Stimulated activated naive CD4-positive, alpha-beta T cell (primary cell): ENCODE measurements around the gene SDK2.
"Not testable (repeated sequence)": the region's sequence is repeated elsewhere in the genome, so short reads cannot be mapped to it uniquely, and the experiment has no call there.

Experiments
- DNase-seq, 6 experiments: peaks; one replicate each; lab custom pipeline; 2025; lab: John Stamatoyannopoulos, UW

The SDK2 gene

DNA sequence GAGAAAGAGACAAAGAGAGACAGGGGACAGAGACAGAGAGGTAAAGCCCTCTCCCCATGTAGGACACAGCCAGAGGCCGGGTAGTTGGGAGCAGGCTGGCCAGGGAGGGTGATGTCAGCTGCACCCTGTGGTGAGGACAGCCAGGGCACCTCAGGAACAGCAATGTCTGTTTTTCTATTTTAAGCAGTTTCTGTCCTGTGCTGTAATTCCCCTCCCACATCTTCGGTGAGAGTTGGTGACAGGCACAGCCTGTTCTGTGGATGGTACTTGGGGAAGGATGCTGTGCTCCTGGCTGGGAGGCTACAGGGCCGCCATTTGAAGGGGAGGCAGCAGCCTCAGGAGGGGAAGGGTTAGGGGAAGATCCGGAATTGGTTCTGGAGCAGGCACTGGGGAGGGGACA is 163.5 kb downstream of the SDK2 start:
- DNase-seq: no peak

DNA sequence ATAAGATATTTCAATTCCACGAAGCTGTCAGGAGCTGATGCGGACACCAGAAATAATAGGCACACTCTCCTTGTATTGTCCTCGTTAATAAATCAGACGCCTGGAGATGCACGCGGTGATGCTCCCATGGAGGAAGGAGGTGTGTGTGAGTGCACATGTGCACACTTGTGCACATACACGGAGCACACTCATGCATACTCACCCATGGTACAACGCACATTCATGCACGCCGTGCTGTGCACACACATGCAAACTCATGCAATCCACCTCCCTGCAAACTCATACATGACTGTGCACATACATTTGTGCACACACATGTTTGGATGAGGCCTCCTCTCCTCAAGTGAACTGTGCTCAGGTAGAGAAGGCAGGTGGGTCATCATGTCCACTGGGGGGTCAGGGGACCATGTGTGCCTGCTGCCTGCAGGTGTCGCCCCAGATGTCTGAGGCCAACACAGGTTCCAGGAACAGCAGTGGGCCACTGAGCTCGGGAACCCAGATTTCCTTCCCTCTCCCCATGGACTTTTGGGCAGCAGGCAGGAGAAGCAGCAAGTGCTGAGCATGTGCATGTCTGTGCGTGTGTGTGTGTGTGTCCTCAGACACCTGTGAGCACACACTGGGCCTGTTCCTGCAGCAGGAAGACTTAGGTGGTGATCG is 165.3 kb downstream of the SDK2 start:
- no peak for DNase-seq

DNA sequence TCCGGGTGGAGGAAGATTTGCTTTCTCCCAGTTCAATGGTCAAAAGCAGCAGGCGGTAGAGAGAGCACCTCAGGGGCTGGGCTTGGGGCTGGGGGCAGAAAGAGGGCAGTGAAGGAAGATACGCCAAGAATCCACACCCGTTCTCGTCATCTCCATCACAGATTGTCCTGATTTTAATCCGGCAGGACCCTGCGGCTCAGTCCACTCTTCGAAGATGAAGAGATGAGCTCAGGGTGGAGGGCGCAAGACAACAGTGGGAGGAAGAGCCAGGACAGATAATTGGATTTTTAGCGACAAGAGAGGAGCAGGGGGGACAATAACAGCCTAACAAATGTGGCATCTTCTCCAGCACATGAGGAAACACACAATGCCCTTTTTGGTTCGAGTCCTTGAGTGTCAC is 165.9 kb downstream of the SDK2 start:
- no peak for DNase-seq

DNA sequence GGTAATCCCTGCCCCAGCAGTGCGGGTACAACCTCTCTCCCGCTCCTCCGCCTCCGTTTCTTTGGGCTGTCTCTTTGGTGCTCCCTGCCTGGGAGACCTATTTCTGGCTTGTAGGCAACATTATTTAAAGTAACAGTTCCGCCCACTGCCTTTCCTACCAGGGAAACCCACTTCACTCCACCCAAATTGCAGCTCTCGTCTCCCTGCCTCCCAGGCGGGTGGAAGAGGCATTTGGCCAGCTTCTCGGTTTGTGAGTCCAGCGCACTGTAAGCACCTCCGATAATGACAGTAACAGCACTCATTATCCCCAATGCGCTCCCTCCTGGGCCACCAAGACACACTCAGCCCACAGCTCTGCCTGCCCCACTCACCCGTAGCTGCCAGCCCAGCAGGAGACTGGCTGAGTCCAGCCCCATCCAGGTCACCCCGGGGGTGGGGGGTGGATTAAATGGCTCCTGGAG is 167.3 kb downstream of the SDK2 start:
- DNase-seq: no peak

DNA sequence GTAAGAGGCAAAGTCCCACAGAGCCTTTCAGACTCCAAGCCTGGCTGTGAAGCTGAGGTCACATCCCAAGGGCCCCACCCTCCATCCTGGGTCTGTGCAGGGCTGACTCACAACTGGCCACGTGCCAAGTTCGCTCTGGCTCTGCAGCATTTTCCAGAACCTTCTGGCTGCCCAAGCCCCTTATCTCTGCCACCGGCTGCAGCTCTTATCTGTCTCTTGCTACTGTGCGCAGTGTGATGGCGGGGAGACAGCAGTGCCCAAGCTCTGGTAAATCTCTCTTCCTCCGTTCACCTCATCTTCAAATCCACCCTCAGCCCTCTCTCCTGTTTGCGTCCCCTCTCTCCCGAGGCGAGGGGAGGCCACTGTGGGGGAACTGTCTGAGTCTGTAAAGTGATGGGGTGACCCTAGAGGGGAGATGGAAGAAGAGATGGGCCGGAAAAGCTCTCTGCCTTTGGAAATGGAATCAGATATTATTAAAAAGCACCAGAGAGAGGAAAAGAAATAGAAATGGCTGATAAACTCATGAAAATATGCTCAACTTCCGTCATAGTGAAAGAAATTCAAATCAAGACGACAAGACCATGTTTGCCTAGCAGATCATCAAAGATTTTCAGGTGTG is 169.8 kb downstream of the SDK2 start:
- no peak for DNase-seq

DNA sequence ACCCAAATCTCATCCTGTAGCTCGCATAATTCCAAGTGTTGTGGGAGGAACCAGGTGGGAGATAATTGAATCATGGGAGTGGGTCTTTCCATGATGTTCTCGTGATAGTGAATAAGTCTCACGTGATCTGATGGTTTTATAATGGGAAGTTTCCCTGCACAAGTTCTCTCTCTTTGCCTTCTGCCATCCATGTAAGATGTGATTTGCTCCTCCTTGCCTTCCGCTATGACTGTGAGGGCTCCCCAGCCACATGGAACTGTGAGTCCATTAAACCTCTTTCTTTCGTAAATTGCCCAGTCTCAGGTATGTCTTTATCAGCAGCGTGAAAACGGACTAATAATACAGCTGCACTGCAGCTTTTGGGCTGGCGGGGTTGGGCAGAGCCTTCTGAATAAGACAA is 171.5 kb downstream of the SDK2 start:
- DNase-seq: not testable (repeated sequence)

DNA sequence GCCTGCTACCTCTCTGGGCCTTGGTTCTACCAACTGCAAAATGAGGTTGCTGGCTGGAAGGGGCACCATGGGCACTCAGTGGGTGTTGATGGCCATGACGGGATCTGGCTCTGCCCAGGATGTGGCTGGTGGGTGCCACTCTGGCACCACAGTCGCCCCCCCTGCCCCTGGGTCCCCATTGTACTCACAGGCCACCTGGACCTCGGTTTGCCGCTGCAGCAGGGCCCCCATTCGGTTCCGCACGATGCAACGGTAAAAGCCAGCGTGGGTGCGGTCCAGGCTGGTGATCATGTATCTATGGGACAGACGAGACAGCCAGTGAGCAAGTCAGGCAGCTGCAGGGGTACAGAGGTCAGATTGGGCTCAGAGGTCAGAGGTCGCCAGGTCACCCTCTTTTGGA is 172.3 kb downstream of the SDK2 start:
- DNase-seq: no peak

DNA sequence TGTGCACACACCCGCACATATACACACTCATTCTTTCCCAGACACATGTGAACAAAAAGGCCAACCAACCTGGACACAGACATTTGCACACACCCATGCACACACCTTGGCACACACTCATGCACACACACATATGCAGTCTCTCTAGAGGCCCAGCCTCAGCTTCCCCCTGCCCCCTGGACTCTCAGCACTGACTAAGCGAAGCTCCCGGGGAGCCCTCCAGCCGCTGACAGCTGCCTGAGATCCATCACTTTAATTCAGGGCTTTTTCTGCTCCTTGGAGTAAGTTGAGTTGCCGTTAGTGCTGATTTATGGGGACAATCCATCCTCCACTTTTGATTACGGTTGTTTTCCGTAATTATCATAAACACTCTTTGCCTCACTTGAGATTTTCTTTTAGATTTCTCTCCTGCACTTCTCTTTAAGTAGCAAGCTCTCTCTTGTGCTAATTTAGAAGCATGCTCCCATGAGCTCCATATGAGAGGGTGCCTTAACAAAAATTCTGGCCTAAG is 173.9 kb downstream of the SDK2 start:
- DNase-seq: no peak

DNA sequence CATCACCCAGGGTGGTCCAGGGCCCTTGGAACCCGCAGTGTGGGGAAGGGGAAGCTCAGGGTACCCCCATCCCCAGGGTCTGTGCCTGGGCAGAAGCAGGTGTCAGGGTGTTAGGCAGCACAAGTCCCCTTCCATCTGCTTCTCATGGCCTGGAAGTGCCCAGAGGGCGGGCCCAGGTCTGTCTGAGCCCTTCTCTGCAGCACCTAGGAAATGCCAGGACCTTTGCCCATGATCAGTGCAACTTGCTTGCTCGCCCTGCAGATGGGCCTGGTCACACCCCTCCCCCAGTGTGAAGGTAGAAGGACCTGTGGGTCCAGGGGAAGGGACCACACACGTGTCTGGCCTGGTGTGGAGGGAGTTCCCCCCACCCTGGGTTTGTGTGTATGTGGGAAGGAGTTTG is 174.9 kb downstream of the SDK2 start:
- no peak for DNase-seq

DNA sequence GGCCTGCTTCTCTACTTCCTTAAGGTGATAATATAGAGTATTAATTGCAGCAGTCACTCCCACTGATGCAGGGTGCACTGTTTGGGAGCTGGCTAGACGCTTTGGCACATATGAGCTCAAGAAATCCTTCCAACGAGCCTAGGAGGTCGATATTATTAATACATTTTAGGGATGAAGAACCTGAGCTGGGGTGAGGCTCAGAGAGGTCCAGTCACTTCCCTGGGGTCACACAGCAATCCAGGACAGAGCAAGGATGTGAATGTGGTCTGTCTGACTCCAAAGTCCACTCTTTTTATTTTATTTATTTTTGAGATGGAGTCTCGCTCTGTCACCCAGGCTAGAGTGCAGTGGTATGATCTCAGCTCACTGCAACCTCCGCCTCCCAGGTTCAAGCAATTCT is 176.0 kb downstream of the SDK2 start:
- DNase-seq: no peak

DNA sequence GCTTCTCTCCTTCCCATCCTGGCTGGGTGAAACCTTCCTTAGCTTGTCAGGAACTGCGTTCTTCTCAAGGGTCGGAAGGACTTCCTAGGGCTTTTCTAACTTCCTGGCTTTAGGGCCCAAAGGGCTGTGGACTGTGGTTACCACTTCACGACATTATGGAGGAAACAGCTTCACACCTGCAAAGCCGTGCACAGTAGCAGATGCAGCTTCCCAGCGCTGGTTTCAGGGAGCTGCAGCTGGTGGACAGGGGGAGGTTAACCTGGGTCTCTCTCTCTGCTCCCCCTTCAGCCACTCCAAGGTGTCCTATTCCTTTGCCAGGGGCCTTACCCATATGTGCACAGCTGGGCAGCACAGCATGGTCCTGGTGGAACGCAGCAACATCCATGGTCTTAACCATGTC is 176.6 kb downstream of the SDK2 start:
- no peak for DNase-seq

DNA sequence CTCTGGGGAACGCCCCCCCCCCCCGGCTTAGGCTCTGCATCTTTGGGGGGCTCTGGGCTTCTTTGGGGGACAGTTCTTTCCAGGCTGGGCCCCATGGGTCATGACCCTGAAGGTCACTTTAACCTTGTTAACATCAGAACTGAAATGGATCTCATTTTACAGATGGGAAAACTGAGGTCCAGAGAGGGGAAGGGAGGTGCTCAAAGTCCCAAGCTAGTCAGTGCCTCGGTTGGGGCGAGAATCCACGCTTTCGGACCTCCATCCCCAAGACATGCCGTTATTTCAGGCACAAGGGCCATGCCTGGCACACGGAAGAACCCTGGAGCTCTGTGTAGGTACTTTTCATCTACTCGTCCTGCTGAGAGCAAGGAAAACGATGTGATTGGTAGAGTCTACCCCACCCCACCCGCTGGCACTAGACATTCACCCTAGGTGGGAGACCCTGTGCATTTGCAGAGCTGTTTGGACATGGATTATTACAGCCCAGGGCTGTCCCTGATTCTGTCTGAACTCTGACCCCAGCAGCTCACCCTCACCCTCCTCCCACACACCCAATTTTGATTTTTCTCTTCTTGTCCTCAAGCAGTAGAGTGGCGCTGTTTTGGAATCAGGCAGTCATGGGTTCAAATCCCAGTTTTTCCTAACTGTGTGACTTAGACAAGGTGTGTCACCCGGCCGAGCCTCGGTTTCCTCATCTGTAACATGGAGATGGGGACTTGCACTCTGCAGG is 177.4 kb downstream of the SDK2 start:
- no peak for DNase-seq

DNA sequence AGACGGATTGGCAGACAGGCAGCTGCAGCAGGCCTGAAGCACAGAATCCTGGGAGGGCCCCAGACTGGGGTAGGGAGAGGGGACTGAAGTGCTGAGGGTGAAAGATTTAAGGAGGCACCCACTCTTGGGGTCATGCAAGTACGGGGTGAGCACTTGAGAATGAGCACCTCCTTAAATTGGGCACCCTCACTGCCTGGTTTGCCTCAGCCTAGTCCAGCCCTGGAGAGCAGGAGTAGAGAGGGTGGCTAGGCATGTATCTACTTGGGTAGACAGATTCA is 178.4 kb downstream of the SDK2 start:
- DNase-seq: no peak

DNA sequence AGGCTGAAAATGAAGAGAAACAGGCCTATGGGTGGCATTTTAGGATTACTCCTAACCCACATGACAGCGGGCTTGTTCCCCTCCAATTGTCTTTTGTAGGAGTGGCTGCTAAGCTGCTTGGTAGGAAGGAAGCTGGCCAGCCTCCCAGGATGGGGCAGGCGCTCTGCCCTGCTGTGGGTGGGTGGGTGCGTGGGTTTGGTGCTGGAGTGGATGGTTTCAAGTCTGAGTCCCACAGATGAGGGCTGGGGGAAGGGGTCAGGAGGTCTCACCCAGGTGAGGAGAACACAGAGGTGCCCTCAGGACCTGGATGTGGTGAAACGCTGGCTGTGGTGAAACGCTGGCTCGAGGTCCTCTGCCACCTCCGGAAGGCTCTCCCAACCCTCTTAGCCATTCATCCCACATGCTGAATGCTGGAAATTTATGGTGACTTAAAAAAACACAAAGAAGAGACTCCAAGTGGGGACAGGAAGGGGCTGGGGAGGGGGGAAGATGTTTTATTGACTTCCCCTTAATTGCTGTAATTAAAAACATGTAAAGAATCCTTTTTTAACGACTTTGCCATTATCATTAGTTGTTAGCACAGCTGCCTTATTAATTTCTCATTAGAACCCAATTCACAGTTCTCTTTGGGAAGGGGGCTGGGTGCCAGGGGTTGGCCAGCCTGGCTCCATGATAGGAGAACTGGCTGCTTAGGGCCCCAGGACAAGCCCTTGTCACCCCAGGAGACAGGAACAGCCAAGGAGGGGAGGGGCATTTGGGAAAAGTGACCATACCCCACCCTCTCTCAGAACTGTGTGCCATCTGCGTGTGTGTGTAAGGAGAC is 178.9 kb downstream of the SDK2 start:
- DNase-seq: no peak

DNA sequence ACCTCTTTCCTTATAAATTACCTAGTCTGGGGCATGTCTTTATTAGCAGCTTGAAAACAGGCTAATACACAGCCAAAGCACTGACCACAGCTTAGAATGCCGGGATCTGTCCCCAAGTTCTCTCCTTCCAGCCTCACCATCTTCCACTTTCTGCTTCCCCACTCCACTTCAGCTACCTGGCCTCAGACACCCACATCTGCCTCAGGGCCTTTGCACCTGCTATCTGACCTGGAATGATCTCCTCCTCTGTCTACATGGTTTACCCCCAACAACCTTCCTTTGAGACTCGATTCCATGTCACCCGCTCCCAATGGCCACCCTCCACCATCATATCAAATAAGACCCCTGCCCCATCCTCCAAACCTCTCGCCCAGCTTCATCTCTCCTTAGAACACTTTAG is 179.8 kb downstream of the SDK2 start:
- no peak for DNase-seq

DNA sequence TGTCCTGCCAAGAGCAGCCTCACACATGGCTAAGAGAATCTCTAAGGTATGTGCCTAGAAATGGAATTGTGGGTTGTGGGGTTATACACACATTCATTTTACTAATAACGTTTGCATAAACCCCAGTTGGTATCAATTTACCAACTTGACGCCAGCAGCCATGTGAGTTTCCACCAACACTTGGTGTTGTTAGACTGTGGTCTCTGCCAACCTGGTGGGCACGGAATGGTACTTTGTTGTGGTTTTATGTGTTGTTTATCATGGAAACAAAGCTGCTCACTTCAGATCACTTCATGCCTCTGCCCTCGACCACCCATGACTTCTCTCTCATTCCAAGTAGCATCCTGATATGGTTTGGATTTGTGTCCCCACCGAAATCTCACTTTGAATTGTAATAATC is 180.4 kb downstream of the SDK2 start:
- no peak for DNase-seq

DNA sequence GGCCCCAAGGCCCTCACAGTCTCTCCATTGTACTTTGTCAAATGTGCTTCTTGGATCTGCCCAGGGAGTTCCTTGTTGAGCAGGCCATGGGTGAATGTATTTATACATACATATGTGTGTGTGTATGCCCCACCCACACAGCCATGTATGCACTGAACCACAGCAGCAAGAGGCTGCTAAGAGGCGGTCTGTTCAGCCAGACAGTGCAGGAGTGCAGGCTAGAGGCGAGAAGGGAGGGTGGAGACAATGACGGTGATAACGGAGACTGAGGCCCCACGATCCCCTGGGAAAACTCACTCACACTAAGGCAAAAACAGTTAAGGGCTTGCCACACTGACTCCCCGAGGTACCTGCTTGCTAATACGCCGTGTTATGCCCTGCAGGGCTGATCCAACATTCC is 181.4 kb downstream of the SDK2 start:
- DNase-seq: no peak

DNA sequence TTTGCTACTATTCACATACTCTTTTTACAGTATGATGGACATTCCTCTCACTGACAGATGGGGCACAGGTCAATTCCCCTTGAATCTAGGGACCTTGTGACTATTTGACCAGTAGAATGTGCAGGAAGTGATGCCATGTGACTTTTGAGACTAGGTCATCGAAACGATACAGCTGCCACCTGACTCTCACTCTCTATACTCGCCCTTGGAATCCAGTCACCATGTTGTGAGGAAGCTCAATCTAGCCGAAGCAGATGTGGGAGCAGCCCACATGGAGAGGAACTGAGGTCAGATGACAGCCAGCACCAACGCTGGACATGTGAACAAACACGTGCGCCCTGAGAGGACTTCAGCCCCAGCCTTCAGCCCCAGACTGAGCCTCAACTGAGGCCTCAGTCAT is 184.3 kb downstream of the SDK2 start:
- no peak for DNase-seq

DNA sequence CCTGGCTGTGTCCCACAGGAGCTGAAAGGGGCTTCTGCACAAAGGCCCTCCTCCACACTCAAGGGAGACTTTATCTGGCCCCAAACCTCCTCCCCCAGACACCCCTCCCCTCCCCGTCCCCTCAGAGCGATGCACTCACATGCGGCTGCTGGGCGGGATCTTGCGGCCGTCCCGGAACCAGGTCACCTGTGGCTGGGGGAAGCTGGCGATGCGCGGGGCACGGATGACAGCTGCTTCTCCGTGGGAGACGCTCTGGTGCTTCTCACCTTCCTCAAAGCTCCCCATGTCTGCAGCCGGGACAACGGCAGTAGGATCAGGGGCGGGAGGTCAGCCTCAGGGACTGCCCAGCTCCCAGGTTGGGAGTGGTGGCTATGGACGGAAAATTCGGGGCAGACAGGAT is 188.5 kb downstream of the SDK2 start:
- no peak for DNase-seq

DNA sequence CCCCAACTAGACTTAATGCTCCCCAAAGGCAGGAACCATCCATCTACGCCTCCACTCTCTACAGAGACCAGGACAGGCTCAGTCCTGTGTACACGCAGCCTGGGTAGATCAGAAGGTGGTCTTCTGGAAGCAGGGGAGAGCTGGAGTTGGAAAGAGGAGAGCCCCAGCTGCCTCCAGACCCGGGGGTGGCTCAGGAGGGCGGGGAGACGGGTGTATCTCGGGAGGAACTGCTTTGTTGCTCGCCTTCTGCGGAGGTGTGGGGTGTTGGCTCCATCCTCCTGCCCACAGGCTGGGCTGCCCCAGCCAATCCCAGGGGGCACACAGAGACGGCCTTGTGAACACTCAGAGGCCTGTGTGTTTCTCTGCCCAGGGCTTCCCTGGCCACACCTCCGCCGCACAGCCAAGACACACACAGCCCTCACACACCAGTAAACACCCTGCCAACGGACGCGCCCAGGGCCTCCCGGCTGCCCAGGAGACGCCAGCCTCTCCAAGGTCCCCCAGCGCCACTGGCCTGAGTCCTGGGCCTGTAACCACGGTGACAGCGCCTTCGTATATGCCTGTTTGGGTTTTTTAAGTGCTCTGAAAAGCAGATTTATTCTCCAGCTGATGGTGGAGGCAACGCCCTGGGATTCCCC is 189.1 kb downstream of the SDK2 start:
- DNase-seq: no peak

DNA sequence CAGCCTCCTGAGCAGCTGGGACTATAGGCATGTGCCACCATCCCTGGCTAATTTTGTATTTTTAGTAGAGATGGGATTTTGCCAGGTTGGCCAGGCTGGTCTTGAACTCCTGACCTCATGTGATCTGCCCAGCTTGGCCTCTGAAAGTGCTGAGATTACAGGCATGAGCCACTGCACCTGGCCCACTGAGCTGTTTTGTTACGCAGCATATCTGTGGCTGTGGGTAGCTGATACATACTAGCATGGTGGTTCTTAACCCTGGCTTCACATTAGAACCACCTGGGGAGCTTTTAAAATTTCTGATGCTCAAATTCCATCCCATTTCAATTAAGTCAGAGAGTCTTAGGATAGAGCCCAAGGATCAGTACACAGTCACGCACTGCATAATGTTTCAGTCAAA is 190.8 kb downstream of the SDK2 start:
- DNase-seq: not testable (repeated sequence)

DNA sequence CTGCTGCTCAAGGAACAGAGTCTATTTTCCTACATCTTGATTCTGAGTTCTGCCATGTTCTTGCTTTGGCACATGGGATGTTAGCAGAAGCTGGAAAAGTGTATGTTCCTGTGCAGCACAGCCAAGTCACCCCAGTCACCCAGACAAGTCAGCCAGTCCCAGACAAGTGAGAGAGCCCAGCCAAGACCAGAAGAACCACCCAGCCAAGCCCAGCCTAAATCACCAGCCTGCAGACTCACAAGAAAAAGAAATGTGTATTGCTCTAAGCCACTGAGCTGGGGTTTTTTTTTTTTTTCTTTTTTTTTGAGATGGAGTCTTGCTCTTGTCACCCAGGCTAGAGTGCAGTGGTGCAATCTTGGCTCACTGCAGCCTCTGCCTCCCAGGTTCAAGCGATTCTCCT is 191.2 kb downstream of the SDK2 start:
- no peak for DNase-seq
